Erythroblast (primary cell): ENCODE measurements around the gene TMEM30A.

Experiments
- GATA1 ChIP-seq: IDR thresholded peaks from 2 replicates; pipeline ENCODE4 v1.6.1; 2011; ENCODE audit warnings: low read depth, mild to moderate bottlenecking, control low read depth, low read length, moderate library complexity
- POLR2A ChIP-seq: IDR thresholded peaks from 2 replicates; pipeline ENCODE4 v1.6.1; 2011; ENCODE audit warnings: mild to moderate bottlenecking, low read length

GRCh38 chr6:75301537-75301936 is 16.9 kb upstream of the TMEM30A start:
- no peak for TF ChIP-seq POLR2A
- no peak for TF ChIP-seq GATA1
